Measurements from ENCODE around the gene CCDC74B.
"Not testable (repeated sequence)": the region's sequence is repeated elsewhere in the genome, so short reads cannot be mapped to it uniquely, and the experiment has no call there.

DNA sequence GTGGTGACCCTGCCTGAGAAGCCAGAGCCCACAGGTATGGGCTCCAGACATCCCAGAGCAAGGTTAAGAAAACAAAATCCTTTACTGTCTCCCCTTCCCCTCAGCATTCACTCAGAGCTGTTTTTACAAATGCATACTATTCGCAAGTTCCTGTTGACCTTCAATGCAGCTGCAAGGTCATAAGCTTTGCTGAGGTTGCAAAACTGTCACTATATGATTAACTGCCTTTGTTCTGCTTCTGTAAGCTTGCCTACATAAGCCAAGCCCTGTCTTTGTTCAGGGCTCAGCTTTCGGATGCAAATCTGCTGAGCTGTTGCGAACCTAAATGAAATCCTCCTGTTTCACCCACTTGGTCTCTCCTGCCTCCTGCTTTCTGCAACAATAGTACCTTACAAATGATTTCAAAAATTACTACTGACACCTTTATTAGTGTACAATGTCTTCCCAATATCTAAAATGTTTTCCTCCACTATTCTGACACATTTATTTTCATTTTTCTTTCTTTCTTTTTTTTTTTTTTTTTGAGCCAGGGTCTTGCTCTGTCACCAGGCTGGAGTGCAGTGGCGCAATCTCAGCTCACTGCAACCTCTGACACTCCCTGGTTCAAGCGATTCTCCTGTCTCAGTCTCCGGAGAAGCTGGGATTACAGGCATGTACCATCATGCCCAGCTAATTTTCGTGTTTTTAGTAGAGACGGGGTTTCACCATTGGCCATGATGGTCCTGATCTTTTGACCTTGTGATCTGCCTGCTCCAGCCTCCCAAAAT is 42.1 kb downstream of the CCDC74B start:
- TF ChIP-seq, protein P1, sequence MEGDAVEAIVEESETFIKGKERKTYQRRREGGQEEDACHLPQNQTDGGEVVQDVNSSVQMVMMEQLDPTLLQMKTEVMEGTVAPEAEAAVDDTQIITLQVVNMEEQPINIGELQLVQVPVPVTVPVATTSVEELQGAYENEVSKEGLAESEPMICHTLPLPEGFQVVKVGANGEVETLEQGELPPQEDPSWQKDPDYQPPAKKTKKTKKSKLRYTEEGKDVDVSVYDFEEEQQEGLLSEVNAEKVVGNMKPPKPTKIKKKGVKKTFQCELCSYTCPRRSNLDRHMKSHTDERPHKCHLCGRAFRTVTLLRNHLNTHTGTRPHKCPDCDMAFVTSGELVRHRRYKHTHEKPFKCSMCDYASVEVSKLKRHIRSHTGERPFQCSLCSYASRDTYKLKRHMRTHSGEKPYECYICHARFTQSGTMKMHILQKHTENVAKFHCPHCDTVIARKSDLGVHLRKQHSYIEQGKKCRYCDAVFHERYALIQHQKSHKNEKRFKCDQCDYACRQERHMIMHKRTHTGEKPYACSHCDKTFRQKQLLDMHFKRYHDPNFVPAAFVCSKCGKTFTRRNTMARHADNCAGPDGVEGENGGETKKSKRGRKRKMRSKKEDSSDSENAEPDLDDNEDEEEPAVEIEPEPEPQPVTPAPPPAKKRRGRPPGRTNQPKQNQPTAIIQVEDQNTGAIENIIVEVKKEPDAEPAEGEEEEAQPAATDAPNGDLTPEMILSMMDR (IDR thresholded peaks at IDR 0.05) = not testable (repeated sequence)
- TF ChIP-seq POLR2AphosphoS5 (IDR thresholded peaks at IDR 0.05) = not testable (repeated sequence)

All from upper lobe of left lung (tissue), 4 donors.